ENCODE results near the gene CYP2C19. TPM values are rescaled to one million over a fixed set of nuclear protein-coding genes. Genes with fewer than 3 reads are reported as not detected.

CYP2C19 gene
- total RNA-seq, 1 experiment from 2014 or later = not detected

- POLR2A ChIA-PET (ENCODE audit: unreplicated experiment) = no interaction called here
- Histone ChIP-seq H4K20me1 (ENCODE audit: low read length) (no peaks in the 10 kb centered on the region), H3F3A (ENCODE audit: low read length, unreplicated experiment) (no peaks in the 10 kb centered on the region), H2AFZ (ENCODE audit: low read length) (no peak overlapping the region), H3K27ac (ENCODE audit: low read length) (no peak overlapping the region), H3K9ac (ENCODE audit: low read length) (no peak overlapping the region), H3K27me3 (ENCODE audit: low read length) (no peaks in the 10 kb centered on the region), H3K79me2 (ENCODE audit: low read length) (no peaks in the 10 kb centered on the region), H3K36me3 (ENCODE audit: low read depth, low read length) (no peaks in the 10 kb centered on the region), H3K9me3 (ENCODE audit: low read length) (no peaks in the 10 kb centered on the region), H3K4me2 (ENCODE audit: low read length) (no peak overlapping the region), H3K4me1 (ENCODE audit: insufficient read depth, low read length) (no peaks in the 10 kb centered on the region), H3K9me2 (replicated peaks; ENCODE audit: low read length) (no peaks in the 10 kb centered on the region), H3K4me3 (ENCODE audit: low read length) (no peak overlapping the region)
- TF ChIP-seq EZH2 (IDR thresholded peaks at IDR 0.05; ENCODE audit: low read length, unreplicated experiment) = no peak
- intact Hi-C loops (cut with micrococcal nuclease) = no loop called here
- no peak for ATAC-seq
- BruUV-seq (replicated peaks) = no TSS peak
- no peak for DNase-seq
- CTCF ChIA-PET = no interaction called here
These were observed 88.3 kb downstream of the CYP2C19 start for GRCh38 chr10:94850766-94851165.

GRCh38 chr10:94851263-94851662 lies 88.8 kb downstream of the CYP2C19 start:
- ChIA-PET CTCF (no interaction called here), POLR2A (ENCODE audit: unreplicated experiment) (no interaction called here)
- H2AFZ ChIP-seq (ENCODE audit: low read length) = no peak overlapping the region
- ATAC-seq (no peak), DNase-seq (no peak)
- no peaks in the 10 kb centered on the region for H3F3A ChIP-seq (ENCODE audit: low read length, unreplicated experiment)
- no peaks in the 10 kb centered on the region for H3K79me2 ChIP-seq (ENCODE audit: low read length)
- no peak overlapping the region for H3K4me3 ChIP-seq (ENCODE audit: low read length)
- no peak overlapping the region for H3K9ac ChIP-seq (ENCODE audit: low read length)
- H3K27ac ChIP-seq (ENCODE audit: low read length) = no peak overlapping the region
- no peaks in the 10 kb centered on the region for H3K9me2 ChIP-seq (replicated peaks; ENCODE audit: low read length)
- intact Hi-C loops (cut with micrococcal nuclease) = no loop called here
- H3K36me3 ChIP-seq (ENCODE audit: low read depth, low read length) = no peaks in the 10 kb centered on the region
- TF ChIP-seq CTCF (conservative IDR thresholded peaks at IDR 0.05; ENCODE audit: low read depth, low read length) = no peak
- no peaks in the 10 kb centered on the region for H3K9me3 ChIP-seq (ENCODE audit: low read length)
- no peaks in the 10 kb centered on the region for H3K4me1 ChIP-seq (ENCODE audit: insufficient read depth, low read length)
- H3K4me2 ChIP-seq (ENCODE audit: low read length) = no peak overlapping the region
- H4K20me1 ChIP-seq (ENCODE audit: low read length) = no peaks in the 10 kb centered on the region
- no peaks in the 10 kb centered on the region for H3K27me3 ChIP-seq (ENCODE audit: low read length)
- no TSS peak for BruUV-seq (replicated peaks)

DNA sequence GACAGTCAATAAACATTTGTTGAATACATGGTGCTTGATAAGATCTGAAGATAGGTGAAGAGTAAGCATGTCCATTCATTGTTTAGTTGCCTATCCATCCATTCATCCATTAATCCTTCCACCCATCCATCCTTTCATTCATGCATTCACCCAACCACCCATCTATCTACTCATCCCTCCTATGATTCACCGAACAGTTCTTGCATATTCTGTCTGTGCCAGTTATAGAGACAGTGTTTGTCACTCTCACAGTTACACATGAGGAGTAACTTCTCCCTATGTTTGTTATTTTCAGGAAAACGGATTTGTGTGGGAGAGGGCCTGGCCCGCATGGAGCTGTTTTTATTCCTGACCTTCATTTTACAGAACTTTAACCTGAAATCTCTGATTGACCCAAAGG lies 90.0 kb downstream of the CYP2C19 start:
- DNase-seq (no peak), ATAC-seq (no peak)
- Histone ChIP-seq H3K9ac (ENCODE audit: low read length) (no peak overlapping the region), H4K20me1 (ENCODE audit: low read length) (no peaks in the 10 kb centered on the region), H3K79me2 (ENCODE audit: low read length) (no peaks in the 10 kb centered on the region), H3K9me2 (replicated peaks; ENCODE audit: low read length) (no peaks in the 10 kb centered on the region), H3F3A (ENCODE audit: low read length, unreplicated experiment) (no peaks in the 10 kb centered on the region), H3K4me1 (ENCODE audit: insufficient read depth, low read length) (no peaks in the 10 kb centered on the region), H3K27me3 (ENCODE audit: low read length) (no peaks in the 10 kb centered on the region), H3K4me2 (ENCODE audit: low read length) (no peak overlapping the region), H3K4me3 (ENCODE audit: low read length) (no peak overlapping the region), H3K27ac (ENCODE audit: low read length) (no peak overlapping the region), H2AFZ (ENCODE audit: low read length) (no peak overlapping the region), H3K9me3 (ENCODE audit: low read length) (no peaks in the 10 kb centered on the region), H3K36me3 (ENCODE audit: low read depth, low read length) (no peaks in the 10 kb centered on the region)
- no TSS peak for BruUV-seq (replicated peaks)
- CTCF ChIA-PET = no interaction called here
- intact Hi-C loops (cut with micrococcal nuclease) = no loop called here
- POLR2A ChIA-PET (ENCODE audit: unreplicated experiment) = no interaction called here
- TF ChIP-seq EZH2 (IDR thresholded peaks at IDR 0.05; ENCODE audit: low read length, unreplicated experiment) = no peak
- TF ChIP-seq EZH2phosphoT487 (IDR thresholded peaks at IDR 0.05; ENCODE audit: borderline replicate concordance, low read length) = no peak
- TF ChIP-seq CTCF (conservative IDR thresholded peaks at IDR 0.05; ENCODE audit: low read depth, low read length) = no peak
